Endodermal cell (in vitro differentiated cells): ENCODE measurements around the gene ADNP2. TPM values are rescaled to one million over a fixed set of nuclear protein-coding genes. Genes with fewer than 3 reads are reported as not detected.

Experiments used
- DNase-seq: peaks from one replicate; pipeline ENCODE4 v3.0.0-alpha.2; 2017
- H3K27ac ChIP-seq: 2 replicates; pipeline ENCODE4 v1.5.1; 2013; ENCODE audit warnings: mild to moderate bottlenecking, low read depth, low read length, moderate library complexity
- H3K27me3 ChIP-seq: 2 replicates; pipeline ENCODE4 v1.6.1; 2013; ENCODE audit warnings: mild to moderate bottlenecking, low read length, moderate library complexity; ENCODE audit not compliant: insufficient read depth, control insufficient read depth, poor library complexity, severe bottlenecking
- H3K36me3 ChIP-seq: 2 replicates; pipeline ENCODE4 v1.7.0; 2013; ENCODE audit warnings: mild to moderate bottlenecking, low read length, moderate library complexity; ENCODE audit not compliant: control insufficient read depth, insufficient read depth
- H3K4me1 ChIP-seq: one replicate; pipeline ENCODE4 v1.7.0; 2013; ENCODE audit warnings: low read length; ENCODE audit not compliant: control insufficient read depth, insufficient read depth
- H3K4me3 ChIP-seq: 2 replicates; pipeline ENCODE4 v1.5.1; 2013; ENCODE audit warnings: mild to moderate bottlenecking, low read length, moderate library complexity
- H3K9ac ChIP-seq: 2 replicates; pipeline ENCODE4 v1.6.1; 2013; ENCODE audit warnings: mild to moderate bottlenecking, low read length, moderate library complexity; ENCODE audit not compliant: poor library complexity, severe bottlenecking; ENCODE audit errors: extremely low read depth
- H3K9me3 ChIP-seq: 2 replicates; pipeline ENCODE4 v1.6.1; 2013; ENCODE audit warnings: mild to moderate bottlenecking, low read length, moderate library complexity; ENCODE audit not compliant: control insufficient read depth
- H3K27ac Mint-ChIP-seq: 2 replicates; pipeline ENCODE4 v1.8.0; 2020; ENCODE audit warnings: mixed read lengths
- H3K27me3 Mint-ChIP-seq: 2 replicates; pipeline ENCODE4 v1.8.0; 2021; ENCODE audit warnings: mild to moderate bottlenecking, mixed read lengths; ENCODE audit not compliant: insufficient read depth
- H3K36me3 Mint-ChIP-seq: 2 replicates; pipeline ENCODE4 v1.8.0; 2020; ENCODE audit warnings: low read depth, mixed read lengths
- H3K4me1 Mint-ChIP-seq: 2 replicates; pipeline ENCODE4 v1.8.0; 2020; ENCODE audit warnings: mixed read lengths
- H3K4me3 Mint-ChIP-seq: 2 replicates; pipeline ENCODE4 v1.8.0; 2020; ENCODE audit warnings: mild to moderate bottlenecking, moderate library complexity, mixed read lengths
- H3K9me3 Mint-ChIP-seq: 2 replicates; pipeline ENCODE4 v1.8.0; 2020; ENCODE audit warnings: mild to moderate bottlenecking, mixed read lengths
- CTCF ChIP-seq: fragments of 200-600 bp; sonication (generic); conservative IDR thresholded peaks from 2 replicates; pipeline ENCODE4 v1.5.0; 2021; ENCODE audit warnings: antibody characterized with exemption, mild to moderate bottlenecking
- WGBS, 2 experiments: methylation state at CpG; one replicate each; pipeline versions ENCODE4 v1.1.5 to v1.1.7; 2013; ENCODE audit warnings: missing lambda C conversion rate in 2 of 2, mixed read lengths in 1 of 2; ENCODE audit not compliant: insufficient coverage in 1 of 2, insufficient read length in 1 of 2; 5-methylcytosine and 5-hydroxymethylcytosine counted together
- total RNA-seq, 2 donors: library from RNA; stranded (reverse); fragmentation: NEBNext Ultra II Directional in 1 of 2; extraction: Animal tissue kit (Norgen Biotek cat#: 25700) in 1 of 2; gene quantifications; 2 replicates in 1 of 2; 3 replicates in 1 of 2; pipeline ENCODE4 v1.2.1, GENCODE V29; 2021

The ADNP2 gene
- total RNA-seq, 2 donors from 2014 or later: 38.4 to 51.0 TPM

GRCh38 chr18:80129672-80130367 lies 20.8 kb downstream of the ADNP2 start:
- H3K9ac ChIP-seq: no peak overlapping the region
- Mint-ChIP-seq H3K27ac (peak overlapping the region; percentile 45), H3K27me3 (no peaks in the 10 kb centered on the region), H3K4me1 (peaks cover 20% of the 10 kb centered on the region), H3K36me3 (peaks cover 67% of the 10 kb centered on the region), H3K4me3 (no peak overlapping the region), H3K9me3 (peaks cover 6% of the 10 kb centered on the region)
- H3K4me3 ChIP-seq: no peak overlapping the region
- H3K9me3 ChIP-seq: no peaks in the 10 kb centered on the region
- no peaks in the 10 kb centered on the region for H3K4me1 ChIP-seq
- H3K36me3 ChIP-seq: peaks cover 54% of the 10 kb centered on the region
- 90 to 96% methylated on average over 7 of the region's 7 CpGs for WGBS, 2 experiments
- no peaks in the 10 kb centered on the region for H3K27me3 ChIP-seq
- DNase-seq: no peak
- TF ChIP-seq CTCF: no peak
- H3K27ac ChIP-seq: no peak overlapping the region

GRCh38 chr18:80130555-80130954 lies 21.5 kb downstream of the ADNP2 start:
- no peak for TF ChIP-seq CTCF
- no peak overlapping the region for H3K9ac ChIP-seq
- H3K36me3 ChIP-seq: peaks cover 58% of the 10 kb centered on the region
- no peak overlapping the region for H3K27ac ChIP-seq
- H3K4me3 Mint-ChIP-seq: no peak overlapping the region
- DNase-seq: no peak
- peaks cover 71% of the 10 kb centered on the region for H3K36me3 Mint-ChIP-seq
- H3K4me1 ChIP-seq: no peaks in the 10 kb centered on the region
- H3K4me3 ChIP-seq: no peak overlapping the region
- H3K27ac Mint-ChIP-seq: peak overlapping the region; percentile 36
- peaks cover 20% of the 10 kb centered on the region for H3K4me1 Mint-ChIP-seq
- H3K9me3 ChIP-seq: no peaks in the 10 kb centered on the region
- no peaks in the 10 kb centered on the region for H3K27me3 ChIP-seq
- H3K9me3 Mint-ChIP-seq: peaks cover 6% of the 10 kb centered on the region
- WGBS, 2 experiments: 81 to 100% methylated on average over 1 to 2 of the region's 5 CpGs
- no peaks in the 10 kb centered on the region for H3K27me3 Mint-ChIP-seq

GRCh38 chr18:80132180-80132812 lies 23.2 kb downstream of the ADNP2 start:
- peaks cover 3% of the 10 kb centered on the region for H3K9me3 Mint-ChIP-seq
- Histone ChIP-seq H3K36me3 (peaks cover 65% of the 10 kb centered on the region), H3K4me3 (no peak overlapping the region), H3K4me1 (no peaks in the 10 kb centered on the region), H3K27ac (no peak overlapping the region), H3K27me3 (no peaks in the 10 kb centered on the region), H3K9ac (no peak overlapping the region), H3K9me3 (no peaks in the 10 kb centered on the region)
- H3K4me3 Mint-ChIP-seq: no peak overlapping the region
- peaks cover 19% of the 10 kb centered on the region for H3K4me1 Mint-ChIP-seq
- H3K27ac Mint-ChIP-seq: no peak overlapping the region
- no peak for DNase-seq
- no peak for TF ChIP-seq CTCF
- 96 to 100% methylated on average over 2 to 3 of the region's 3 CpGs for WGBS, 2 experiments
- H3K36me3 Mint-ChIP-seq: peaks cover 73% of the 10 kb centered on the region
- H3K27me3 Mint-ChIP-seq: no peaks in the 10 kb centered on the region
